HG03469 (cell line): ENCODE results near the gene OR9A2.
"Not testable (repeated sequence)": the region's sequence is repeated elsewhere in the genome, so short reads cannot be mapped to it uniquely, and the experiment has no call there.

Experiments
- ATAC-seq: cut with Tn5 transposase; IDR thresholded peaks from one replicate; pipeline ENCODE4 v1.9.1; 2021; ENCODE audit warnings: mild to moderate bottlenecking, moderate library complexity, moderate number of reproducible peaks; ENCODE audit not compliant: unreplicated experiment

Gene OR9A2

GRCh38 chr7:142978402-142978801 is 48.5 kb downstream of the OR9A2 start:
- ATAC-seq: not testable (repeated sequence)
